ENCODE measurements around the gene EFCAB5. TPM values are rescaled to one million over a fixed set of nuclear protein-coding genes. Genes with fewer than 3 reads are reported as not detected.

EFCAB5 gene
- total and polyA plus RNA-seq, 2 of the 8 experiments (the other 6 are each of a cell fraction or from before 2014, with no cell fraction given) = 0.05 to 0.34 TPM

DNA sequence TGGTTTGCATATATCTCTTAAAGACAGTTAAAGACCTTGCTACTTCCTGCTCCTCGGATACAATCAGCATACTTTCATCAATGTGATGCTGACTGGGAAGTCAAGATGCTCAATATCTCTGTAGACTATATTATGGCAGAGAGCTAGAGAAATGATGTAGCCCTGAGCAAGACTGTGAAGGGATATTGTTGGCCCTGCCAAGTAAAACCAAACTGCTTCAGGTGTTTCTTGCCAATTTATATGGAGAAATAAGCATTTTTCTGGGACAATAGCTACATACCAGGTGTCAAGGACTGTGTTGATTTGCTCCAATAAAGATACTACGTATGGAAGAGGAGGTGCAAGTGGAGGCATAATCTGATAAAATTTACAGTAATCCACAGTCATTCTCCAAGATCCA lies 4.7 kb upstream of the EFCAB5 start:
- Histone ChIP-seq H4K5ac (ENCODE audit: insufficient read length, low read depth, low read length) (no peak overlapping the region), H3K27ac (ENCODE audit: low read depth, low read length) (no peak overlapping the region), H3K27me3 (replicated peaks in 1 of 4; ENCODE audit: control insufficient read depth in 3 of 4, extremely low read depth in 1 of 4, insufficient read depth in 3 of 4, low read length in 3 of 4) (peaks cover 0 to 2% (median 0%) of the 10 kb centered on the region in 4 experiments; a peak in 1 of 7 replicates), H4K8ac (ENCODE audit: extremely low read depth, insufficient read depth, low read length) (no peak overlapping the region), H3K4me3 (ENCODE audit: extremely low read depth in 1 of 4, insufficient read depth in 2 of 4, low read depth in 3 of 4, low read length in 4 of 4) (no peak overlapping the region), H3K56ac (replicated peaks; ENCODE audit: insufficient read length, low read depth, low read length) (no peak overlapping the region), H3K9me3 (ENCODE audit: insufficient read depth in 2 of 2, low read depth in 1 of 2, low read length in 1 of 2) (no peaks in the 10 kb centered on the region), H3K4ac (replicated peaks; ENCODE audit: insufficient read length, low read depth, low read length) (no peak overlapping the region), H3K79me2 (ENCODE audit: control insufficient read depth in 1 of 2, insufficient read depth in 2 of 2, low read length in 2 of 2) (no peaks in the 10 kb centered on the region), H3K18ac (ENCODE audit: extremely low read depth, low read length) (no peak overlapping the region), H3K9ac (replicated peaks in 1 of 4; ENCODE audit: extremely low read depth in 1 of 4, low read depth in 3 of 4, low read length in 3 of 4) (no peak overlapping the region), H3K36me3 (ENCODE audit: control insufficient read depth in 2 of 4, insufficient read depth in 4 of 4, low read length in 3 of 4) (no peaks in the 10 kb centered on the region), H2BK120ac (replicated peaks; ENCODE audit: low read depth, low read length) (no peak overlapping the region), H2BK5ac (ENCODE audit: low read depth, low read length) (no peak overlapping the region), H2AFZ (ENCODE audit: low read length) (no peak overlapping the region), H2AK5ac (ENCODE audit: low read depth, low read length) (no peak overlapping the region), H4K20me1 (replicated peaks in 1 of 2; ENCODE audit: control insufficient read depth in 1 of 2, insufficient read depth in 2 of 2, low read length in 2 of 2) (no peaks in the 10 kb centered on the region), H2BK15ac (ENCODE audit: low read length) (no peak overlapping the region), H4K91ac (replicated peaks; ENCODE audit: insufficient read length, low read length) (no peak overlapping the region), H2BK12ac (ENCODE audit: low read depth, low read length) (no peak overlapping the region), H2BK20ac (ENCODE audit: low read length) (no peak overlapping the region), H3K4me1 (replicated peaks in 1 of 4; ENCODE audit: control insufficient read depth in 3 of 4, insufficient read depth in 4 of 4, low read length in 3 of 4) (no peaks in the 10 kb centered on the region), H3K23ac (ENCODE audit: insufficient read length) (no peak overlapping the region), H3K4me2 (ENCODE audit: insufficient read depth in 1 of 2, low read depth in 2 of 2, low read length in 2 of 2) (no peak overlapping the region), H3K79me1 (ENCODE audit: low read depth, low read length) (no peaks in the 10 kb centered on the region), H3K14ac (ENCODE audit: insufficient read length) (no peak overlapping the region), H3K23me2 (ENCODE audit: low read depth, low read length) (no peaks in the 10 kb centered on the region)
- no peak for FAIRE-seq
- CTCF ChIA-PET (ENCODE audit: partially characterized antibody) = interaction anchor here (1.6 to 9.7 kb wide), 2 partner anchors 128 to 156 kb away, joined by 6 to 170 read pairs; no protein-coding TSS in a partner anchor
- DNase-seq (ENCODE audit: low read depth in 1 of 2, low spot score in 2 of 2) = no peak
- WGBS, 2 experiments (ENCODE audit: extremely low coverage in 1 of 2, insufficient coverage in 1 of 2, insufficient read length in 1 of 2, insufficient replicate concordance in 2 of 2, low coverage in 1 of 2, low lambda C conversion rate in 2 of 2, missing lambda C conversion rate in 1 of 2) = 81% methylated on average over 2 of the region's 2 CpGs; no CpG with 5 or more reads in 1 of the 2 experiments
- POLR2A ChIA-PET (ENCODE audit: partially characterized antibody) = no interaction called here
- TF ChIP-seq POU5F1 (IDR thresholded peaks at IDR 0.05; ENCODE audit: low read depth, low read length) (no peak), SIX5 (IDR thresholded peaks at IDR 0.05; ENCODE audit: low read depth, low read length) (no peak), KDM5A (IDR thresholded peaks at IDR 0.05; ENCODE audit: low read length) (no peak), HDAC6 (IDR thresholded peaks at IDR 0.05; ENCODE audit: low read depth, low read length) (no peak), RBBP5 (IDR thresholded peaks at IDR 0.05; ENCODE audit: borderline replicate concordance, low read depth, low read length) (no peak), SIN3A (conservative IDR thresholded peaks at IDR 0.05 in 1 of 2, IDR thresholded peaks at IDR 0.05 in 1 of 2; ENCODE audit: low read depth in 1 of 2, low read length in 2 of 2) (no peak), SUZ12 (IDR thresholded peaks at IDR 0.05; ENCODE audit: low read length) (no peak), ASH2L (IDR thresholded peaks at IDR 0.05; ENCODE audit: low read length) (no peak), EGR1 (IDR thresholded peaks at IDR 0.05; ENCODE audit: borderline replicate concordance, low read depth, low read length) (no peak), TCF12 (IDR thresholded peaks at IDR 0.05; ENCODE audit: low read depth, low read length) (no peak)
- TF ChIP-seq, protein P1, sequence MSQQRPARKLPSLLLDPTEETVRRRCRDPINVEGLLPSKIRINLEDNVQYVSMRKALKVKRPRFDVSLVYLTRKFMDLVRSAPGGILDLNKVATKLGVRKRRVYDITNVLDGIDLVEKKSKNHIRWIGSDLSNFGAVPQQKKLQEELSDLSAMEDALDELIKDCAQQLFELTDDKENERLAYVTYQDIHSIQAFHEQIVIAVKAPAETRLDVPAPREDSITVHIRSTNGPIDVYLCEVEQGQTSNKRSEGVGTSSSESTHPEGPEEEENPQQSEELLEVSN (IDR thresholded peaks at IDR 0.05) = no peak
